NT2/D1 (cell line): ENCODE results near the gene CAMTA1.

Source experiments
- DNase-seq: peaks from one replicate; pipeline ENCODE4 v3.0.0-alpha.2; 2011; ENCODE audit warnings: low read depth, low spot score
- H3K27me3 ChIP-seq: 2 replicates; pipeline ENCODE4 v1.6.0; 2011; ENCODE audit warnings: mild to moderate bottlenecking; ENCODE audit not compliant: insufficient read length, insufficient read depth
- H3K36me3 ChIP-seq: 2 replicates; pipeline ENCODE4 v1.6.1; 2011; ENCODE audit warnings: mild to moderate bottlenecking, low read length, mixed read lengths; ENCODE audit not compliant: insufficient read depth, insufficient read length
- H3K4me1 ChIP-seq: 2 replicates; pipeline ENCODE4 v1.5.1; 2011; ENCODE audit not compliant: insufficient read depth, insufficient read length
- H3K4me3 ChIP-seq: 2 replicates; pipeline ENCODE4 v1.5.1; 2011; ENCODE audit warnings: low read depth; ENCODE audit not compliant: insufficient read length
- H3K9ac ChIP-seq: 2 replicates; pipeline ENCODE4 v1.6.0; 2011; ENCODE audit warnings: low read depth; ENCODE audit not compliant: insufficient read length
- H3K9me3 ChIP-seq: 2 replicates; pipeline ENCODE4 v1.5.1; 2011; ENCODE audit warnings: mild to moderate bottlenecking, low read length; ENCODE audit not compliant: insufficient read depth
- SUZ12 ChIP-seq: IDR thresholded peaks from 2 replicates; pipeline ENCODE4 v1.6.1; 2011; ENCODE audit not compliant: insufficient read length, insufficient read depth; ENCODE audit errors: extremely low read depth
- YY1 ChIP-seq: IDR thresholded peaks from 2 replicates; pipeline ENCODE4 v1.6.1; 2011; ENCODE audit not compliant: insufficient read length, insufficient read depth
- ZNF274 ChIP-seq: IDR thresholded peaks from 2 replicates; pipeline ENCODE4 v1.6.1; 2011; ENCODE audit warnings: mild to moderate bottlenecking, low read depth, low read length

The CAMTA1 gene

DNA sequence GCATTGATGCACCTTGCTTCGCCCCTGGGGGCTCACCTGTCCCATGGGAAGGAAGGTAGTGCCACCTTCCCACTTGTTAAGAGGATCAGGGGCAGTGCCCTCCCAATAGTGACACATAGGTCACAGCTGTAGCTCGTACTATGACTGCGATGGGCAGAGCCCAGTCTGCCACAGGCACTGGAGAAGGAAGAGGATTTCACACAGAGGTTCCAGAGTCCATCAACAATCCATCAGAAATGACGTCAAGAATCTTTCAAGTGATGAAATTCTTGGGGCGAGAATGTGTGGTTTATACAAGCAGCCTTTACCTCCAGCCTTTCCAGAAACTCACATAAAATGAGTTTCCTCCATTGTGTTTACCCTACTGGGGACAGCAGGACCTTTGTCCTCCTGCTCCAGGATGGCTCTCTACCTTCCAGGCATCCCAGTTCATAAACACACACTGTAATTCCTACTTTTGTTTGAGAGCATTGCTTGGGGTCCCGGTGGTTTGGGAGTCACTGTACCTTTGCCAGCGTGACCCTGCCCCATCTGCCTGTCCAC lies 725.2 kb downstream of the CAMTA1 start:
- no peak overlapping the region for H3K4me3 ChIP-seq

DNA sequence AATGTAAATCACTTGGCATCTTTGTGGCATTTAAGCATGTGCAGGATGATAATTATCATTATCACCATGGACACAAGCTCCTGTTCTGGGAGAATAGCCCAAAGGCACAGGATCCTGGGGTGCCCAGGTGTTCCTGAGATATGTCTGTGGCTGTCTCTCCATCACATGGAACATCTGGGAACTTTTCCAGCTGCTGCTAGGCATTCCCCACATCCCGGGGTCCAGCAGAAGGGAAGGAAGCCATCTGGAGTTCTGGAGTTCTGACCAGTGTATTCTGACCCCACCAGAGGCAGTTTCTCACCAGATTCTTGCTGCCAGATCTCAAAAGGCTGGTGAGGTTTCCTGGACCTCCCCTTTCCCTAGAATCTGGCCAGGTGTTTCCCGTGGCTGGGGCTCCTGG lies 726.1 kb downstream of the CAMTA1 start:
- Histone ChIP-seq H3K4me1 (peaks cover 7% of the 10 kb centered on the region), H3K4me3 (no peak overlapping the region), H3K36me3 (no peaks in the 10 kb centered on the region), H3K9me3 (no peaks in the 10 kb centered on the region), H3K9ac (no peak overlapping the region), H3K27me3 (no peaks in the 10 kb centered on the region)
- TF ChIP-seq YY1 (no peak), ZNF274 (no peak), SUZ12 (no peak)
- DNase-seq: no peak

More for the DNA sequence above, 725.2 kb downstream of the CAMTA1 start:
- DNase-seq: no peak
- peaks cover 7% of the 10 kb centered on the region for H3K4me1 ChIP-seq
- no peaks in the 10 kb centered on the region for H3K36me3 ChIP-seq
- H3K9ac ChIP-seq: no peak overlapping the region
- H3K9me3 ChIP-seq: no peaks in the 10 kb centered on the region
- TF ChIP-seq ZNF274: no peak
- no peak for TF ChIP-seq YY1
- TF ChIP-seq SUZ12: no peak
- H3K27me3 ChIP-seq: no peaks in the 10 kb centered on the region

- Histone ChIP-seq H3K27me3 (no peaks in the 10 kb centered on the region), H3K36me3 (no peaks in the 10 kb centered on the region), H3K4me1 (peaks cover 7% of the 10 kb centered on the region), H3K9ac (no peak overlapping the region), H3K9me3 (no peaks in the 10 kb centered on the region), H3K4me3 (no peak overlapping the region)
- no peak for DNase-seq
- TF ChIP-seq SUZ12 (no peak), YY1 (no peak), ZNF274 (no peak)
Measured at GRCh38 chr1:7513081-7513480, 727.8 kb downstream of the CAMTA1 start.

DNA sequence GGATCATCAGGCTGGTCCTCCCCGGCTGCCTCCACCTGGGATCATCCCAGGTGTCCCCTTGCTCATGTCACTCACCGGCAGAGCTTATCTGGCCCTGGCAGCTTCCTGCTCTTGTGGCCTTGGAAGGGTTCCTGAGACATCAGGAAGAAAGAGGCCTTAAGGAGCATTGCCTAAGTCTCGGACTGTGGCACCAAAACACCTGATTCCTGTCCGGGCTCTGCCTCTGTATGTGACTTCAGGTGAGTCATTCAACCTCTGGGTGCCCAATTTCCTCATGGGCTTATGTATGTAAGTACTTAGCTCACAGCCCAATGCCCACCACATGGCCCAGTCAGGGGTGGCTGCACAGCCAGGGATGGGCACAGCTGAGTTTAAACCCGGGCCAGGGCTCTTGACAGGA lies 729.9 kb downstream of the CAMTA1 start:
- H3K36me3 ChIP-seq: no peaks in the 10 kb centered on the region
- no peak overlapping the region for H3K4me3 ChIP-seq
- no peaks in the 10 kb centered on the region for H3K4me1 ChIP-seq
- no peak for TF ChIP-seq YY1
- TF ChIP-seq SUZ12: no peak
- TF ChIP-seq ZNF274: no peak
- no peak for DNase-seq
- no peaks in the 10 kb centered on the region for H3K9me3 ChIP-seq
- no peaks in the 10 kb centered on the region for H3K27me3 ChIP-seq
- H3K9ac ChIP-seq: no peak overlapping the region

GRCh38 chr1:7515904-7516303 lies 730.6 kb downstream of the CAMTA1 start:
- no peak overlapping the region for H3K4me3 ChIP-seq
- H3K36me3 ChIP-seq: no peaks in the 10 kb centered on the region
- no peaks in the 10 kb centered on the region for H3K27me3 ChIP-seq
- no peaks in the 10 kb centered on the region for H3K4me1 ChIP-seq
- TF ChIP-seq SUZ12: no peak
- no peak for TF ChIP-seq YY1
- no peak for TF ChIP-seq ZNF274
- no peak overlapping the region for H3K9ac ChIP-seq
- no peak for DNase-seq
- H3K9me3 ChIP-seq: no peaks in the 10 kb centered on the region

- no peak for TF ChIP-seq YY1
- TF ChIP-seq SUZ12: no peak
- no peak for TF ChIP-seq ZNF274
- DNase-seq: peak; percentile 36
- Histone ChIP-seq H3K36me3 (no peaks in the 10 kb centered on the region), H3K9me3 (no peaks in the 10 kb centered on the region), H3K4me1 (no peaks in the 10 kb centered on the region), H3K27me3 (no peaks in the 10 kb centered on the region), H3K4me3 (no peak overlapping the region), H3K9ac (no peak overlapping the region)
Measured at GRCh38 chr1:7516341-7516740, 731.1 kb downstream of the CAMTA1 start.

GRCh38 chr1:7516929-7517328 lies 731.7 kb downstream of the CAMTA1 start:
- TF ChIP-seq ZNF274: no peak
- TF ChIP-seq YY1: no peak
- no peak for TF ChIP-seq SUZ12
- H3K9ac ChIP-seq: no peak overlapping the region
- no peaks in the 10 kb centered on the region for H3K36me3 ChIP-seq
- no peak for DNase-seq
- no peak overlapping the region for H3K4me3 ChIP-seq
- no peaks in the 10 kb centered on the region for H3K27me3 ChIP-seq
- H3K9me3 ChIP-seq: no peaks in the 10 kb centered on the region
- H3K4me1 ChIP-seq: no peaks in the 10 kb centered on the region
